NCI-H2107 treated with DMSO at 0.1 percent for 48 hours (cell line): ENCODE measurements around the gene CAP2.
"Not testable (repeated sequence)": the region's sequence is repeated elsewhere in the genome, so short reads cannot be mapped to it uniquely, and the experiment has no call there.

Source experiments
- DNase-seq: peaks from one replicate; lab custom pipeline; 2025; ENCODE audit not compliant: unreplicated experiment; lab: John Stamatoyannopoulos, UW

The CAP2 gene

GRCh38 chr6:17396256-17396655 lies 2.9 kb downstream of the CAP2 start:
- DNase-seq = no peak

GRCh38 chr6:17397764-17398194 lies 4.4 kb downstream of the CAP2 start:
- no peak for DNase-seq

GRCh38 chr6:17405181-17405943 lies 12.0 kb downstream of the CAP2 start:
- not testable (repeated sequence) for DNase-seq

GRCh38 chr6:17405944-17406245 lies 12.5 kb downstream of the CAP2 start:
- no peak for DNase-seq

GRCh38 chr6:17408081-17408480 lies 14.7 kb downstream of the CAP2 start:
- DNase-seq = no peak

GRCh38 chr6:17410281-17410680 lies 16.9 kb downstream of the CAP2 start:
- no peak for DNase-seq

- DNase-seq = no peak
These were observed 19.9 kb downstream of the CAP2 start for GRCh38 chr6:17413313-17413750.

GRCh38 chr6:17414395-17414794 lies 21.0 kb downstream of the CAP2 start:
- not testable (repeated sequence) for DNase-seq

- no peak for DNase-seq
These were observed 21.9 kb downstream of the CAP2 start for GRCh38 chr6:17415321-17415720.

- no peak for DNase-seq
These were observed 23.4 kb downstream of the CAP2 start for GRCh38 chr6:17416806-17417205.

GRCh38 chr6:17417817-17418216 lies 24.4 kb downstream of the CAP2 start:
- DNase-seq = no peak

GRCh38 chr6:17418281-17419188 lies 25.1 kb downstream of the CAP2 start:
- DNase-seq = no peak

GRCh38 chr6:17419189-17419575 lies 25.8 kb downstream of the CAP2 start:
- no peak for DNase-seq

GRCh38 chr6:17420368-17420767 lies 27.0 kb downstream of the CAP2 start:
- no peak for DNase-seq

GRCh38 chr6:17421406-17421805 lies 28.0 kb downstream of the CAP2 start:
- no peak for DNase-seq

- no peak for DNase-seq
These were observed 29.6 kb downstream of the CAP2 start for GRCh38 chr6:17423026-17423425.

GRCh38 chr6:17427062-17427461 lies 33.7 kb downstream of the CAP2 start:
- DNase-seq = no peak

GRCh38 chr6:17427617-17428016 lies 34.2 kb downstream of the CAP2 start:
- DNase-seq = no peak

- DNase-seq = peak; percentile 47
These were observed 35.3 kb downstream of the CAP2 start for GRCh38 chr6:17428595-17429120.

GRCh38 chr6:17429383-17430061 lies 36.1 kb downstream of the CAP2 start:
- DNase-seq = peak; percentile 58

- no peak for DNase-seq
These were observed 38.2 kb downstream of the CAP2 start for GRCh38 chr6:17431581-17431980.
